ENCODE measurements around the gene OGDHL.

Gene OGDHL

DNA sequence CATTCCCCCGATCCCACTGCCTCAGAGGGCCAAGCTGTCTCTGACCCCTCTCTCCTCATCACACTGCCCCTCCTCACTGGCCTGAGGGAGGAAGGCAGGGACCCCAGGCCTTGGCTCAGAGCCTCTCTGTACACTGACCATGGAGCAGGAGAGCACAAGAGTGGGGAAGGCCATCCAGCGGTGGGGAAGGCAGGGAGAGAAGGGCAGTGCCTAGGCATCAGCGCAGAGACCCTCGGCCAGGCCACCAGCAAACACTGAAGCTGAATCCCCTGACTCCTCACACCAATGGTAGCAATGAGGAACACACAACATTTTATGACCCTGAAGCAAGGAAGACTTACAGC lies 14.8 kb downstream of the OGDHL start:
- H3K4me3 ChIP-seq (ENCODE audit: low read depth, low read length) = no peak overlapping the region
- ChIA-PET CTCF (no interaction called here), POLR2A (no interaction called here)
- DNase-seq (ENCODE audit: low read depth, low spot score) = no peak
- TF ChIP-seq, protein P1, sequence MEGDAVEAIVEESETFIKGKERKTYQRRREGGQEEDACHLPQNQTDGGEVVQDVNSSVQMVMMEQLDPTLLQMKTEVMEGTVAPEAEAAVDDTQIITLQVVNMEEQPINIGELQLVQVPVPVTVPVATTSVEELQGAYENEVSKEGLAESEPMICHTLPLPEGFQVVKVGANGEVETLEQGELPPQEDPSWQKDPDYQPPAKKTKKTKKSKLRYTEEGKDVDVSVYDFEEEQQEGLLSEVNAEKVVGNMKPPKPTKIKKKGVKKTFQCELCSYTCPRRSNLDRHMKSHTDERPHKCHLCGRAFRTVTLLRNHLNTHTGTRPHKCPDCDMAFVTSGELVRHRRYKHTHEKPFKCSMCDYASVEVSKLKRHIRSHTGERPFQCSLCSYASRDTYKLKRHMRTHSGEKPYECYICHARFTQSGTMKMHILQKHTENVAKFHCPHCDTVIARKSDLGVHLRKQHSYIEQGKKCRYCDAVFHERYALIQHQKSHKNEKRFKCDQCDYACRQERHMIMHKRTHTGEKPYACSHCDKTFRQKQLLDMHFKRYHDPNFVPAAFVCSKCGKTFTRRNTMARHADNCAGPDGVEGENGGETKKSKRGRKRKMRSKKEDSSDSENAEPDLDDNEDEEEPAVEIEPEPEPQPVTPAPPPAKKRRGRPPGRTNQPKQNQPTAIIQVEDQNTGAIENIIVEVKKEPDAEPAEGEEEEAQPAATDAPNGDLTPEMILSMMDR (IDR thresholded peaks at IDR 0.05; ENCODE audit: insufficient read depth, low read length, missing control alignments) = no peak

DNA sequence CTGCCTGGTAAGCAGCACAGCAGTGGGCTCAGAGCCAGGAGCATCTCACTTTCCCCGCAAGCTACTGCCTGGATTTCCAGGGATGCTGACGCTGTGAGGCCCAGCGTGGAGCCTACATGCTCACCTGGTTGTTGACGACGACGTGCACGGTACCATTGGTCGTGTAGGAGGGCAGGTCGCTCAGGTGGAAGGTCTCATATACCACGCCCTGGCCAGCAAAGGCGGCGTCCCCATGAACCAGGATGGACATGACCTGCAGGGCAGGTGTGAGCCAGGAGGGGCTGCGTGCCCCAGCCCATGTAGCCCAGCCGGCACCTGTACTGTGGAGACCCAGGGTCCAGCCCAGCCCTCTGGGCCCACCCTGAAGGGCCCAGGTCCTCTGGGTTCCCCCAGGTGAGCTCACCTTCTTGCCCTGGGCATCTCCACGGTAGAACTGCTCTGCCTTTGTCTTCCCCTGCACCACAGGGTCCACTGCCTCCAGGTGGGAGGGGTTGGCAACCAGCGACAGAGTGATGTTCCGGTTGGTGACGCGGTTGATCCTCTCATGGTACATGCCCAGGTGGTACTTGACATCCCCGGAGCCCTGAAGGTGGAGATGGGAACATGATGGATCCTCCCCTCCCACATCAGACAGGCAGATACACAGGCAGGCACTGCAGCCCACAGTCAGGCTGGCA lies 15.4 kb downstream of the OGDHL start:
- POLR2A ChIA-PET = no interaction called here
- no peak overlapping the region for H3K4me3 ChIP-seq (ENCODE audit: low read depth, low read length)
- no peak for DNase-seq (ENCODE audit: low read depth, low spot score)

DNA sequence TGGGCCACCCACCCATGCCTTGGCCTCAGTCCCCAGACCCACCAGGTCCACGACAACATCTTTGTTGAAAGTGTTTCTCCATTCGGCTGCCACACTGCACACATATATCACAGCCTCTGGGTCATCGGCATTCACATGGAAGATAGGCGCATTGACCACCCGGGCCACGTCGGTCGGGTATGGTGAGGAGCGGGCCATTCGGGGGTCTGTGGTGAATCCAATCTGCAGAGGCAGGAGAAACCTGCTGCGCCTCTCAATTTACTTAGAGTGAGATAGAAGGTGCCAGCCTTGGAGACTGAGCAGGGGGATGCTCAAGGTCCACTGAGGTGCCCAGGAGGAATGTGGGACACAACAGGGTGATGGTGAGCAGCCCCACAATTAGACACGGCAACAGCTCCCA lies 16.4 kb downstream of the OGDHL start:
- no peak overlapping the region for H3K4me3 ChIP-seq (ENCODE audit: low read depth, low read length)

More for the DNA sequence above, 15.4 kb downstream of the OGDHL start:
- TF ChIP-seq, protein P1 (IDR thresholded peaks at IDR 0.05; ENCODE audit: insufficient read depth, low read length, missing control alignments) = no peak
- CTCF ChIA-PET = no interaction called here

DNA sequence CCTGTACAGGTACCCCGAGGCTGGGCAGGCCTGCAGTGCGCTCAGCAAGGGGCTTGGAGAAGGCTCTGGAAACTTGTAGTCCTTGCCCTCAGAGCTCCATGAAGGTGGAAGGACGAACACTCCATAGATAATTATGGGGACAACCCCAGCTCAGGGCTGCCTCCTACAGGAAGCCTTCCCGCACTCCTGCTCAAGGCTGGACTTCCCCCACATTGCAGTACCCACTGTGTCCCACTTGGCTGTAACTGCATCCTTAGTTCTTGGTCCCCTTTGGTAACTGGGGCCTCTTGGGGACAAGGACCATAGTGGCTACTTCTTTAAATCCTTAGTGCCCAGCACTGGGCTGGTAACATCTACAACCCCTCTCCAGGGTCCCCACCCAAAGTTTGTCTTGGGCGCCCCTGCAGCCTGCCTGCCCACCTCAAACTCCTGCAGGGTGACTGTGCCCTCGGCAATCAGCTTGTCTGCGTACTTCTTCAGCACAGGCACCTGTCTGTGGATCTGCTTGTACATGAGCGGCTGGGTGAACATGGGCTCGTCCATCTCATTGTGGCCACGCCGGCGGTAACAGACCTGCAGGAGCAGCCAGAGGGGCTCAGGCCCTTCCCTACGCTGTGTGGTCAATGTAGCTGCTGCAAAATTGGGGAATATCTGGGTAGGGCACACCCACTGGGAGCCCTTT lies 17.1 kb downstream of the OGDHL start:
- H3K4me3 ChIP-seq (ENCODE audit: low read depth, low read length) = no peak overlapping the region
- TF ChIP-seq, protein P1 (IDR thresholded peaks at IDR 0.05; ENCODE audit: insufficient read depth, low read length, missing control alignments) = no peak
- CTCF ChIA-PET = no interaction called here
- DNase-seq (ENCODE audit: low read depth, low spot score) = no peak
- POLR2A ChIA-PET = interaction anchor here (0.6 kb wide), 1 partner anchor 83 kb away, joined by 3 read pairs; no protein-coding TSS in a partner anchor

More for the DNA sequence above, 16.4 kb downstream of the OGDHL start:
- CTCF ChIA-PET = no interaction called here
- TF ChIP-seq, protein P1 (IDR thresholded peaks at IDR 0.05; ENCODE audit: insufficient read depth, low read length, missing control alignments) = no peak
- POLR2A ChIA-PET = no interaction called here
- DNase-seq (ENCODE audit: low read depth, low spot score) = no peak

DNA sequence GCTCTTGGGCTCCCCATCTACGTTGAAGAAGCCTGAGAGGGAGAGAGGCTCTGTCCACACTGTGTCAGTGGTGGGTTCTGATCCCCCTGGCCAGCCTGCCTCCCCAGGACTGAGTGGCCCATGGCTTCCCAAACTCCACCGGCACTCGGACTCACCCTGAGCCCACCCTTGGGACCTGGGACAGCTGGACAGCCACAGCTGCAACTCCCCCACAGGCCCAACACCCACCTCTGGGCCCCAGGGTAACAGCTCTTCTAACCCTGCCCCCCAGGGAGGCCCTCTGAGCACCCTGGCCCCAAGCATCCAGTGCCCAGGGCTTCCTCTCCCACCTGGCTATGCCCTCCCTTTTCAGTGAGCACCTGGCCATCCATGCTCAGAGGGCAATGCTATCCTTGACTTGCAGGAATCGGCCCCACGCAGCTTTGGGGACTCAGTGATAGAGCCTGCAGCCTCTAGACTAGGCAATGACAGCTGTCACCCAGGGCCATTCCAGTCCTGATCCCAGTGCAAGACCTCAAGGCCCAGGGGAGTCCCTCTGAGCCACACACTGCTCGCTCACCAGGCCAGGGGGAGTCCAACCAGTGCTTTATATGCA lies 17.9 kb downstream of the OGDHL start:
- TF ChIP-seq, protein P1 (IDR thresholded peaks at IDR 0.05; ENCODE audit: insufficient read depth, low read length, missing control alignments) = no peak
- no peak overlapping the region for H3K4me3 ChIP-seq (ENCODE audit: low read depth, low read length)
- CTCF ChIA-PET = no interaction called here
- DNase-seq (ENCODE audit: low read depth, low spot score) = no peak
- POLR2A ChIA-PET = no interaction called here

DNA sequence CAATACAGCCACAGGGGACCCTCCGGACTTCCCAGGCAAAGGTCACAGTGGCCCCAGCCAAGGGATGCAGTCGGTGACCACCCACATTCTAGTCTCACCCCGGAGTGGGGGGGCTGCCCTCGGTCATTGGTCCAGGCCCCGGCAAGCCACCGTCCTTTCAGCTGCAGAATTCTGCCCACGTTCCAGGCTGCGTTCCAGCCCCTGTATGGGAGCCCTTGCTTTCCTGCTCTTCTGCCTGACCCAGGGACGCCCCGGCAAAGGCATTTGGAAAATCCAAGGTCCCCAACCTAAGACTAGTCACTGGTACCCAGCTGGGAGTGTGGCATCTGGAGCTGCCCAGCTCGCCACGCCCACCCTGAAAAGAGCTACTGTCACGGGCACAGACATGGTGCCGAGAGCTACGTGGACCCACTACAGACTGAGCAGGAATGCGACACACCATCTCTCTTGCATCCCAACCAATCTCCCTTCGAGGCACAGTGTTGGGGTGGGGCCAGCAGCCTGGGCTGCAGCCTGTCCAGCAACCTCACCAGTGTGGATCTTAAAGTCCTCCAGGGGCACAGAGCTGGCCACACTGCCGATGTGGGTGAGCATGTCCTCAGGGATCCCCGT lies 18.6 kb downstream of the OGDHL start:
- POLR2A ChIA-PET = no interaction called here
- H3K4me3 ChIP-seq (ENCODE audit: low read depth, low read length) = no peak overlapping the region
- CTCF ChIA-PET = no interaction called here
- DNase-seq (ENCODE audit: low read depth, low spot score) = no peak
- TF ChIP-seq, protein P1 (IDR thresholded peaks at IDR 0.05; ENCODE audit: insufficient read depth, low read length, missing control alignments) = no peak

Measured in AG04449 (cell line).